Right ventricle myocardium inferior (tissue), 1 donor: ENCODE data around the gene CHIA. TPM values are rescaled to one million over a fixed set of nuclear protein-coding genes. Genes with fewer than 3 reads are reported as not detected.
"Not testable (repeated sequence)": the region's sequence is repeated elsewhere in the genome, so short reads cannot be mapped to it uniquely, and the experiment has no call there.

ENCODE experiments used
- ATAC-seq: fragments of 200-7000 bp; cut with Tn5 transposase; one replicate; pipeline ENCODE4 v1.9.1; 2020; ENCODE audit warnings: mild to moderate bottlenecking, moderate library complexity
- DNase-seq: peaks from one replicate; pipeline ENCODE4 v3.0.0; 2021; ENCODE audit errors: missing footprints
- intact Hi-C: fragments of 100-400 bp; cut with DNase I; formaldehyde crosslinking; loops from one replicate; pipeline ENCODE4 v1.11.0; 2022
- total RNA-seq: library from RNA; stranded (reverse); fragmentation: NEBNext Ultra II Directional; extraction: Animal tissue kit (Norgen Biotek cat#: 25700); gene quantifications from one replicate; pipeline ENCODE4 v1.2.1, GENCODE V29; 2021
- donor health status: DM: no; HTN: yes; CAD: no; lungs with severe emphysema.

CHIA gene
- total RNA-seq, 1 donor from 2014 or later = not detected

DNA sequence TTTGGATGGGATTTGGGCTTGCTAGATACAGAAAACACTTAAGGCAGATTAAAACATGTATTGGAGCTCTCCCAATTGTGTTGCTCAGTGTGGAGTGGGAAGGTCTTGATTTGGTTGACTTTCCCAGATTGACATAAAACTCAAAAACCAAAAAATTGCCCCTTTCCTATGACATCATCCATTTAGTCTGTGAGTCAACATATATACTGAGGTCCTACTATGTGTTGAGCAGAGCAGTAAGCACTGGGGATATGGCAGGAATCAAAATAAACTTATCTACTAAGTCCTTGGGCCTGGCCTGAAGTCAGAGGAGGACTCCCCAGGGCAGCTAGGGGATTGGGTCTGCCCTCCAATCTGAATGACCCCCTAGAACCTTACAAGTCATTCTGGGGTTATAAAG is 61.0 kb downstream of the CHIA start:
- no peak for ATAC-seq
- DNase-seq = no peak
- intact Hi-C loops = no loop called here

DNA sequence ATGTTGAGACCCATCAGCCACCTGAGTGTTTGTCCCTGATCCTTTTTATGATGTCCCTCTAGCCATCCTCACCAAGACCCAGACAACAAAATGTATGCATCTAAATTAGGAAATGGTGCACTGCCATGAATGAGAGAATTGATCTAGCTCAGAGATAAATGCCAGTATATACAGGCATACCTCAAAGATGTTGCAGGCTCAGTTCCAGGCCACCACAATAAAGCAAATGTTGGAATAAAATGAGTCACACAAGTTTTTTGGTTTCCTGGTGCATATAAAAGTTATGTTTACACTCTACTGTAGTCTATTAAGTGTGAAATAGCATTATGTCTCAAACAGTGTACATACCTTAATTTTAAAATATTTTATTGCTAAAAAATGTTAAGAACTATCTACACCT is 63.9 kb downstream of the CHIA start:
- ATAC-seq (no peak), DNase-seq (no peak)
- intact Hi-C loops = no loop called here

DNA sequence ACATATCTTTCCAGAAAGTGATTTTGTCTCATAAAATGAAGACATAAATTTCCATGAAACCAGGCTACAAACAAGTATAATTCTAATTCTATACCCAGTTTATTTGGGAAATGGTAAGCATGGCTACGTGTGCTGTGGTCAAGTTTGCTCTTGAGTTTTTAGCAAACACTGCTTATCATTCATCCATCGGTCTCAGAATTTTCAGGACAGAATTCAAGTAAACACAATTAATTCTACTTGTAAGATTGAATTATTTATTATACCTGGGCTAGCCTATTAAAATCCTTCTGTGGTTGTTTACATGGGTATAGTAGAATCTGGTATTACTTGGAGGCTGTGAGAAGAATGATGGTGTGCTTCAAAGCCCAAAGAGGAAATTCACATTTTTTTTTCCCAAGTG is 68.3 kb downstream of the CHIA start:
- ATAC-seq = no peak
- intact Hi-C loops = no loop called here
- no peak for DNase-seq

DNA sequence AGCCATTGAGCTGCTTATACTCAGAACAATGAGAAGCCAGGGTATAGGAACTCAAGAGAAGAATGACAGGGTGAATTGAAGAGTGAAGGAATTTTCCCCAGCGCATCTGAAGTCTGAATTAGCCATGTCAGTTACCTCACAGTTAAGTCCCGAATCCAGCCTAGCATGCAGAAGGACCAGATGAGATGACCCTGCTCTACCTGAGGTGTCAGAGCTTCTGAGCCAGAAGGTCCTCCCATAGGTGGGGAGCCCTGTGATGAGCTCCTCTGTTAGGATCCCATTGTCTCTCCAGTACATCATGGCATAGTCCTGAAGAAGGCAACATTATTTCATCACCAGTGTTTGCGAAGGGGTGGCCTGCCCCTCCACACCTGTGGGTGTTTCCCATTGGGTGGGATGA is 68.7 kb downstream of the CHIA start:
- no peak for DNase-seq

DNA sequence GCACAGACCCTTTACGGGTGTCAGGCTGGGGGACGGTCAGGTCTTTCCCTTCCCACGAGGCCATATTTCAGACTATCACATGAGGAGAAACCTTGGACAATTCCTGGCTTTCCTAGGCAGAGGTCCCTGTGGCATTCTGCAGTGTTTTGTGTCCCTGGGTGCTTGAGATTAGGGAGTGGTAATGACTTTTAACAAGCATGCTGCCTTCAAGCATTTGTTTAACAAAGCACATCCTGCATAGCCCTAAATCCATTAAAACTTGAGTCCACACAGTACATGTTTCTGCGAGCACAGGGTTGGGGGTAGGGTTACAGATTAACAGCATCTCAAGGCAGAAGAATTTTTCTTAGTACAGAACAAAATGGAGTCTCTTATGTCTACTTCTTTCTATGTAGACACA is 69.6 kb downstream of the CHIA start:
- not testable (repeated sequence) for ATAC-seq, DNase-seq

More for the DNA sequence above, 68.7 kb downstream of the CHIA start:
- no peak for ATAC-seq
- intact Hi-C loops = no loop called here

DNA sequence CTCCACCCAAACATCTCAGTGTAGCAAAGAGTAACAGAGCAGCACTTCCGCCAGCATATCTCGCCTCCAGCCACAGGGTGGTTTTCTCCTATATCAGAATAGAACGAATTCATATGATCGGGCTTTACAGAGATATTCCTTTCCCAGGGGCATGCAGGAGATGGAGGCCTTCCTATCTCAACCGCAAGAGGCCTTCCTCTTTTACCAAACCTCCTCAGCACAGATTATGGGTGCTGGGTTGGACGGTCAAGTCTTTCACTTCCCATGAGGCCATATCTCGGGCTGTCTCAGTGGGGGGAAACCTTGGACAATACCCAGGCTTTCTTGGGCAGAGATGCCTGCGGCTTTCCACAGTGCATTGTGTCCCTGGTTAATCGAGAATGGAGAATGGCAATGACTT is 71.1 kb downstream of the CHIA start:
- ATAC-seq (no peak), DNase-seq (no peak)
- intact Hi-C loops = no loop called here

More for the DNA sequence above, 69.6 kb downstream of the CHIA start:
- intact Hi-C loops = not testable (repeated sequence)

DNA sequence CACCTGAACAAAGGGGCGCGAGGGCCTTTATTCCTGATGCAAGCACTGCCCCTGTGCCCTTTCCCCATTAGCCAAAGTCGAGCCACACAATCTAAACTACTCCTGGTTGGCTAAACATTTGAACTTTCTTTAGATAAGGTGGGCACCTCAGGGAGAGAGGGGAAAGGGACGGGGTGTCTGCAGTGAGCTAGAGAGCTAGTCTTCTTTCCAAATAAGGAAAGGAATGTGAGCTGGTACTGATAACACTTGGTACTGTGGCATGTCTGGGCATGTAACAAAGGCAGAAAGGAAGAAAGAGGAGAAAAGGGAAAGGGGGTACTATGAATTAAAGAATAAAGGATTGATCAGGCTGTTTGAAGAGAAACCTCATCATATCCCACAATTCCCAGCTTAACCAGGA is 74.0 kb downstream of the CHIA start:
- intact Hi-C loops = no loop called here
- ATAC-seq (no peak), DNase-seq (no peak)

DNA sequence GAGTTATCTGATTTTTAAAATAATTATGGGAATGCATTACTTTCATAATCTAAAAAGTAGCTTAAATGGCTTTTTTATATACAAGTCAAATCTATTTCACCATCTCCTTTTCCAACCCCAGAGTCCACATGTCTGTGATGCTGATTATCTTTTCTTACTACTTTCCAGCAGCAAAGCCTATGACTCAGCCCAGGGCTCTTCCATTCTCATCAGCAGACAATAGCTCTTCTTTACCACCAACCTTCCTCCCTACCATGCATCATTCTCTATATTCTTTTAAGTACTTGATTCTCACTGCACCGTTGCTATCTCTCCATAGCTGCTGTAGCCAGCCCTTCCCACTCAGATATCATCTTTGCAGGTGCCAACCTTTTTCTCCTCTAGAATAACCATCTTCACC is 75.6 kb downstream of the CHIA start:
- DNase-seq (no peak), ATAC-seq (no peak)
- intact Hi-C loops = no loop called here

DNA sequence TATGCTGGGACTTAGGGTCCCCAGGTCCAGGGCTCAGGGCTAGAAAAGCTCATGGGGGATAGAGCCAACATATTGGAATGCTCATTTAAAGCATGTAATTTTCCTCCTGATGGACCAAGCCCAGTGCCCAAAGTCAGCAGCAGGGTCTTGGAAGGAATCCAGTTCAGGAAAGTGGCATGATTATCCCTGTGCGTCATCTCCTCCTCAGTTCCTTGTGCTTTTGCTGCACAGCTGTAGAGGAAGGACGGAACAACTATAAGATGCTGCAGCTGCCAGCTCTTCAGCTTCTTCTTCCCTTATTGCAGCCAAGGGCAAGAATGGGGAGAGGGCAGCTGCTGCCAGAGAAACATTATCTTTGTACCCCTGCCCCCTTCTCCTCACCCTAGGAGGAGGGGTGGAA is 78.5 kb downstream of the CHIA start:
- DNase-seq = no peak
- intact Hi-C loops = no loop called here
- no peak for ATAC-seq

DNA sequence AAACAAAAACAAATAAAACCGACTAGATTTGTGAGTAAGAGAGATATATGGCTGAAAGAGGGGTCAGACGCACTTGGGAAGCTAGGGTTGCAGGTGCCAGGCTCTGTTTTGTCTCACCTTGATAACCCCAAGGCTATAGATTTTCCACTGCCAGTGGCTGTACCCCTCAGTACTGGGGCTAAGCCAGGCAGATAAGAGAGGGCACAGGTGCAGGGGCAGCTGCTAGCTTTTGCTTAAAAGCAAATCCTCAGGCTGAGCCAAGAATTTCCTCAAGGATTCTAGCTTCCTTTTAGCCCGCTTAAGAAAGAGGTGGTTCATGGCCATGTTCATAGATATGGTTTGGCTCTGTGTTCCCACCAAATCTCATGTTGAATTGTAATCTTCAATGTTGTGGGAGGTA is 79.0 kb downstream of the CHIA start:
- DNase-seq (no peak), ATAC-seq (no peak)
- intact Hi-C loops = no loop called here

Other genes starting within 250 kb of the CHIA start
- gene DRAM2, start 150.8 kb upstream of the CHIA start, total RNA-seq = 37.1 TPM
- 15.5 TPM for gene CEPT1, start 150.6 kb upstream of the CHIA start, total RNA-seq
- 3.5 TPM for gene DENND2D, start 90.2 kb upstream of the CHIA start, total RNA-seq
- gene CHI3L2, start 63.1 kb upstream of the CHIA start, total RNA-seq = 7.5 TPM
- 0.41 TPM for gene OVGP1, start 136.9 kb downstream of the CHIA start, total RNA-seq
- 27.5 TPM for gene WDR77, start 158.4 kb downstream of the CHIA start, total RNA-seq
- 691 TPM for gene ATP5PB, start 158.6 kb downstream of the CHIA start, total RNA-seq
- gene C1orf162, start 183.1 kb downstream of the CHIA start, total RNA-seq = 9.5 TPM
- gene ADORA3, start 212.8 kb downstream of the CHIA start, total RNA-seq = 3.8 TPM
- gene TMIGD3, start 212.8 kb downstream of the CHIA start, total RNA-seq = 1.7 TPM